Measurements from ENCODE around the gene MRPL58.
"Not testable (repeated sequence)": the region's sequence is repeated elsewhere in the genome, so short reads cannot be mapped to it uniquely, and the experiment has no call there.

GRCh38 chr17:75006084-75006483, 6.4 kb upstream of the MRPL58 start:
- not testable (repeated sequence) for TF ChIP-seq POLR2A, CTCF, EP300 (IDR thresholded peaks at IDR 0.05)
